Stimulated activated CD4-positive, alpha-beta T cell treated with anti-CD3 and anti-CD28 coated beads, Interleukin-1b, Interleukin-23, amount 100 ng/mL, for 24 hours (primary cell): ENCODE data around the gene STXBP2.

Source experiments
- DNase-seq, 4 experiments: peaks; one replicate each; pipeline ENCODE4 v3.0.0-alpha.2; 2020; ENCODE audit warnings: low read depth in 4 of 4, low spot score in 1 of 4

Gene STXBP2

GRCh38 chr19:7648265-7649014 lies 11.5 kb downstream of the STXBP2 start:
- no peak for DNase-seq

GRCh38 chr19:7650148-7650547 lies 13.2 kb downstream of the STXBP2 start:
- DNase-seq = no peak

- DNase-seq = peak; percentile 69 to 83 (median 78)
Measured at GRCh38 chr19:7652061-7652641, 15.2 kb downstream of the STXBP2 start.

- no peak for DNase-seq
Measured at GRCh38 chr19:7654401-7654800, 17.5 kb downstream of the STXBP2 start.

- no peak for DNase-seq
Measured at GRCh38 chr19:7655581-7655980, 18.7 kb downstream of the STXBP2 start.

GRCh38 chr19:7657131-7657751 lies 20.3 kb downstream of the STXBP2 start:
- no peak for DNase-seq

- no peak for DNase-seq
Measured at GRCh38 chr19:7658219-7658686, 21.3 kb downstream of the STXBP2 start.

- DNase-seq = no peak
Measured at GRCh38 chr19:7661744-7662538, 25.0 kb downstream of the STXBP2 start.

- DNase-seq = no peak
Measured at GRCh38 chr19:7662657-7663056, 25.7 kb downstream of the STXBP2 start.

GRCh38 chr19:7663706-7664105 lies 26.8 kb downstream of the STXBP2 start:
- DNase-seq = no peak

GRCh38 chr19:7665076-7665475 lies 28.2 kb downstream of the STXBP2 start:
- DNase-seq = no peak

GRCh38 chr19:7668842-7669241 lies 31.9 kb downstream of the STXBP2 start, which contains the start of gene RETN:
Gene RETN (plus strand): TSS chr19:7669049. CDS start chr19:7669327, 278 bp downstream.
- no peak for DNase-seq

GRCh38 chr19:7669641-7670040 lies 32.7 kb downstream of the STXBP2 start:
- DNase-seq = no peak

GRCh38 chr19:7670150-7670783 lies 33.4 kb downstream of the STXBP2 start:
- no peak for DNase-seq

GRCh38 chr19:7670790-7671189 lies 33.9 kb downstream of the STXBP2 start:
- no peak for DNase-seq

- DNase-seq = no peak
Measured at GRCh38 chr19:7672522-7672921, 35.6 kb downstream of the STXBP2 start.

- no peak for DNase-seq
Measured at GRCh38 chr19:7674010-7675005, 37.4 kb downstream of the STXBP2 start.

- DNase-seq = no peak
Measured at GRCh38 chr19:7676376-7676775, 39.5 kb downstream of the STXBP2 start.

- DNase-seq = no peak
Measured at GRCh38 chr19:7676854-7677253, 39.9 kb downstream of the STXBP2 start, which contains the start of gene MCEMP1. Gene MCEMP1 (plus strand): TSS chr19:7677090. CDS start chr19:7677121, 31 bp downstream.
